ENCODE measurements around the gene SDC3. TPM values are rescaled to one million over a fixed set of nuclear protein-coding genes. Genes with fewer than 3 reads are reported as not detected.

Gene SDC3
- polyA plus RNA-seq, 1 experiment, result 18.0 TPM

DNA sequence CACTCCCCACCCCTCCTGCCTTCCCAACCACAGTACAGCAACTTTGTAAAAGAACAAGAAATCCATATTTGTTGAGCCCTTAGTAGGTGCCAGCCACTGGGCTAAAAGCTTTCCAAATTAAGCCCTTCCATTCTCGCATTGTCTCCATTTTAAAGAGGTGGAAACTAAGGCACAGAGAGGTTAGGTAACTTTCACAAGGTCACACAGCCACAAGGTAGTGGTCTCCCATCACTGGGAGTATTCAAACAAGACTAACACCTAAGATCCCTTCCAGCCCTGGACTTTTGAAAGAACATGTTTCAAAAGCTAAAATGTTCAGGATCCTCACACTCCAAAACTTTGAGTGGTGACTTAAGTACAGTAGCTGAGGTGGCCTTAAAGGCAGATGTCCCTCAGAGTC lies 3.2 kb downstream of the SDC3 start:
- H3K4me3 ChIP-seq (ENCODE audit: low read depth, low read length), result no peak overlapping the region
- CTCF ChIA-PET, result interaction anchor here (1.5 to 6.3 kb wide), 4 partner anchors 16 to 127 kb away, joined by 4 to 51 read pairs (median 7); no protein-coding TSS in a partner anchor
- POLR2A ChIA-PET, result no interaction called here
- TF ChIP-seq, protein P1, sequence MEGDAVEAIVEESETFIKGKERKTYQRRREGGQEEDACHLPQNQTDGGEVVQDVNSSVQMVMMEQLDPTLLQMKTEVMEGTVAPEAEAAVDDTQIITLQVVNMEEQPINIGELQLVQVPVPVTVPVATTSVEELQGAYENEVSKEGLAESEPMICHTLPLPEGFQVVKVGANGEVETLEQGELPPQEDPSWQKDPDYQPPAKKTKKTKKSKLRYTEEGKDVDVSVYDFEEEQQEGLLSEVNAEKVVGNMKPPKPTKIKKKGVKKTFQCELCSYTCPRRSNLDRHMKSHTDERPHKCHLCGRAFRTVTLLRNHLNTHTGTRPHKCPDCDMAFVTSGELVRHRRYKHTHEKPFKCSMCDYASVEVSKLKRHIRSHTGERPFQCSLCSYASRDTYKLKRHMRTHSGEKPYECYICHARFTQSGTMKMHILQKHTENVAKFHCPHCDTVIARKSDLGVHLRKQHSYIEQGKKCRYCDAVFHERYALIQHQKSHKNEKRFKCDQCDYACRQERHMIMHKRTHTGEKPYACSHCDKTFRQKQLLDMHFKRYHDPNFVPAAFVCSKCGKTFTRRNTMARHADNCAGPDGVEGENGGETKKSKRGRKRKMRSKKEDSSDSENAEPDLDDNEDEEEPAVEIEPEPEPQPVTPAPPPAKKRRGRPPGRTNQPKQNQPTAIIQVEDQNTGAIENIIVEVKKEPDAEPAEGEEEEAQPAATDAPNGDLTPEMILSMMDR (IDR thresholded peaks at IDR 0.05; ENCODE audit: insufficient read depth, low read depth, low read length), result no peak
- H3K36me3 ChIP-seq (ENCODE audit: control insufficient read depth, insufficient read depth, low read length), result no peaks in the 10 kb centered on the region
- no peaks in the 10 kb centered on the region for H3K27me3 ChIP-seq (ENCODE audit: control insufficient read depth, insufficient read depth, low read length)
- no peak for DNase-seq (ENCODE audit: low read depth)

DNA sequence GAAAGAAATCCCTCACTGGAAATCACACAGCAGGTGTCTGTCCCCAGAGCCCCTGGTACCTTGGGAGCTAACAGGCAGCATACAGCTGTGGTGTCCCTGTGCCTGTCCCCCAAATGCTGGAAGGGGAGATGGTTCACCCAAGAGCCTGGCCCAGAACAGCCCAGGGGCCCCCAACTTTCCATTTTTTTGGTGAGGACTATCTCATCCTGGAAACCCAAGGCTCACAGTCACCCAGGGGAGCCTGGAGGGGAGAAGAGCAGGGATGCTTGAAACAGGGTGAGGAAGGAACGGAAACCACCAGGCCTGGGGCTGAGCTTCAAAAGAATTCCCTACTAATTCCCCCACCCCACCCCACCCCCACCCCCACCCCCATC lies 3.6 kb downstream of the SDC3 start:
- POLR2A ChIA-PET, result no interaction called here
- Histone ChIP-seq H3K4me3 (ENCODE audit: low read depth, low read length) (no peak overlapping the region), H3K27me3 (ENCODE audit: control insufficient read depth, insufficient read depth, low read length) (no peaks in the 10 kb centered on the region), H3K36me3 (ENCODE audit: control insufficient read depth, insufficient read depth, low read length) (no peaks in the 10 kb centered on the region)
- TF ChIP-seq, protein P1 (IDR thresholded peaks at IDR 0.05; ENCODE audit: insufficient read depth, low read depth, low read length), result no peak
- CTCF ChIA-PET, result interaction anchor here (1.5 to 6.3 kb wide), 3 partner anchors 15 to 126 kb away, joined by 4 to 51 read pairs (median 5); no protein-coding TSS in a partner anchor
- DNase-seq (ENCODE audit: low read depth), result no peak

DNA sequence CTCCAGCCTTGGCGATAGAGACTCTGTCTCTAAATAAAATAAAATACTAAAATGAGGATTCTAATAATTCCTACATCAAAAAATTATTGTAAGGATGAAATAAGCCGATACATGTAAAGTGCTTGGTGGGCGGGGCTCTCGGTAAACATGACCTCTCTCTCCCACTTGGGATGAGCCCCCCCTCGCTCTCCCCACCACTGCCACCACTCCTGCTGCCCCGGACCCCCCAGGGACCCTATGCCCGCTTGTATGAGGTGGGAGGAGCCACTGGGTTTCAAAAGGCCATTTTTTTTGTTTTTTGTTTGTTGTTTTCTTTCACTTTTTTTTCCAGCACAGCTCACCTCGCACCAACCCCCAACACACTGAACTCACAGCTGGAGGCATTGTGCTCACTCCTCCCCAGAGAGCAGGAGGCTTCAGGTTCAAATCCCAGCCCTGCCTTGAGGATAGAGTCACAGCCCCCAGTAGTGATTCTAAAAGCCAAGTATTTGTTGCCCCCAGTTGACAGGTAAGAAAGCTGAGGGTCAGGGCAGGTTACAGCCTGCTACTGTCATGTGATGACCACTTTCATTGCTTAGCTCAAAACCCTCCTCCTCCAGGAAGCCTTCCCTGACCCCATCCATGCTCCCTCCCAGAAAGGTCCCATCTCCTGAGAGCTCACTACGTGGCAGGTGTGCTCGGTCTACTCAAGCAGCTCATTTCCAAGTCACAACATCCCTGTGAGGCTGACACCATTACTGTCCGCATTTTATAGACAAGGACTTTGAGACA lies 4.2 kb downstream of the SDC3 start:
- CTCF ChIA-PET, result interaction anchor here (1.3 to 6.3 kb wide), 4 partner anchors 27 to 126 kb away, joined by 4 to 51 read pairs (median 4); no protein-coding TSS in a partner anchor
- POLR2A ChIA-PET, result no interaction called here
- no peak for DNase-seq (ENCODE audit: low read depth)
- Histone ChIP-seq H3K36me3 (ENCODE audit: control insufficient read depth, insufficient read depth, low read length) (no peaks in the 10 kb centered on the region), H3K4me3 (ENCODE audit: low read depth, low read length) (no peak overlapping the region), H3K27me3 (ENCODE audit: control insufficient read depth, insufficient read depth, low read length) (no peaks in the 10 kb centered on the region)
- TF ChIP-seq, protein P1 (IDR thresholded peaks at IDR 0.05; ENCODE audit: insufficient read depth, low read depth, low read length), result no peak

DNA sequence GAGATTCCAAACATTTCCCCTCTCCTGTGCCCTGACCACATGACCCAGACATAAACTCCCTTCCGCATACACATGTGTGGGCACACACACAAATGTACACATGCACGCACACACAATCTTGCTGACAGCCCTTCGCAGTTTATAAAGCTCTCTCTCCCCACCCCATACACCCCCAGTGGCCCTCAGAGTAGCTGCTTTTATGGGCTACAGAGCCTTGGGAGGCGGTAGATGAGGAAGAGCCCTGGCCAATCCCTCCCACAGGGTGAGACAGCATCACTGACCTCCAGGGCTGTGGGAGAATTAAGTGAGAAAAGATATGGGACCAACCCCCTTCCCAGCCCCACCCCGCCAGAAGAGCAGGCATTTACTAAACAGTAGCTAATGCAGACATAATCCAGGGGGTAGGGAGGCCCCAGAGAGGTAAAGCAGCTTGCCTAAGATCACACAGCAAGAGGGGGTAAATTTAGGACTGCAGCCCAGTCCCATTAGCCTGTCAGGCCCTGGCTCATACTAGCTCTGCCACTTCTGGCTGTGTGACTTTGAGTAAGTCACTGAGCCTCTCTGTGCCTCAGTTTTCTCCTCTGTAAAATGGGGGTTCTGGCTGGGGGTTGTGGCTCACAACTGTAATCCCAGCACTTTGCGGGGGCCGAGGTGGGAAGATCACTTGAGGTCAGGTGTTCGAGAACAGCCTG lies 5.1 kb downstream of the SDC3 start:
- TF ChIP-seq, protein P1 (IDR thresholded peaks at IDR 0.05; ENCODE audit: insufficient read depth, low read depth, low read length), result no peak
- no peak for DNase-seq (ENCODE audit: low read depth)
- Histone ChIP-seq H3K27me3 (ENCODE audit: control insufficient read depth, insufficient read depth, low read length) (no peaks in the 10 kb centered on the region), H3K36me3 (ENCODE audit: control insufficient read depth, insufficient read depth, low read length) (no peaks in the 10 kb centered on the region), H3K4me3 (ENCODE audit: low read depth, low read length) (no peak overlapping the region)
- ChIA-PET CTCF (interaction anchor here (0.7 to 6.3 kb wide), 5 partner anchors 8 to 121 kb away, joined by 3 to 51 read pairs (median 5); no protein-coding TSS in a partner anchor), POLR2A (no interaction called here)

DNA sequence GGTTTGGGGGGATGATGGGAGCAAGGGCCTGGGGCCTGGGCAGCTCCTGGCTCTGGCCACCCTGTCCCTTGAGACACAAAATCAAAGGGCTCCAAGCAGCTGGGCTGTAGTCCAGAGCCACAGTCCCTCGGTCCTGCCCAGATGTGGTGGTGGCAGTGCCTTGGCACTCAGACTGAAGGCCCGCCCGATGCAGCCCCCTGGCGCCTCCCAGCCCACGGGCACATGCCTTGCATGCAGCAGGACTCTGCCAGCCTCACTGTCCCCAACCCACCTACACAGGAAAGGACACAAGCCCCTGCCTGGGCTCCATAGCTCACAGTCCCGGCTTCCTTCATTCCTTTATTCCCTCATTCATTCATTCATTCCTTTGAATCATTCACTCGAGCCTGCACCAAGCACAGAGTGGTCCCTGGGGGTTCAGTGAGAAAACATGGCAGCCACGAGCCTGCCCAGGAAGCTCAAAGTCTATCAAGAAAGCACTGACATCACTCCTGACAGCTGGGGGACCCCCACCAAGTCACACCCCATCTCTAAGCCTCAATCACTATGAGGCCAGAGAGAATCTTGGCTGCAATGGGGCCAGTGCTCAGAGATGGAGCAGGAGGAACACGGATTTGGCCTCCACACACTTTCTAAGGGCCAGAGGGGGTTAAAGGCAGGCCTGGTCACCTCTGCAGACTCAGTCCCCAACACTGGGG lies 5.8 kb downstream of the SDC3 start:
- ChIA-PET CTCF (interaction anchor here (0.6 to 6.3 kb wide), 4 partner anchors 9 to 120 kb away, joined by 3 to 51 read pairs (median 12); no protein-coding TSS in a partner anchor), POLR2A (no interaction called here)
- TF ChIP-seq, protein P1 (IDR thresholded peaks at IDR 0.05; ENCODE audit: insufficient read depth, low read depth, low read length), result no peak
- DNase-seq (ENCODE audit: low read depth), result no peak
- H3K27me3 ChIP-seq (ENCODE audit: control insufficient read depth, insufficient read depth, low read length), result no peaks in the 10 kb centered on the region
- no peaks in the 10 kb centered on the region for H3K36me3 ChIP-seq (ENCODE audit: control insufficient read depth, insufficient read depth, low read length)
- no peak overlapping the region for H3K4me3 ChIP-seq (ENCODE audit: low read depth, low read length)
